ENCODE data around the gene CEMIP2.

Gene CEMIP2

DNA sequence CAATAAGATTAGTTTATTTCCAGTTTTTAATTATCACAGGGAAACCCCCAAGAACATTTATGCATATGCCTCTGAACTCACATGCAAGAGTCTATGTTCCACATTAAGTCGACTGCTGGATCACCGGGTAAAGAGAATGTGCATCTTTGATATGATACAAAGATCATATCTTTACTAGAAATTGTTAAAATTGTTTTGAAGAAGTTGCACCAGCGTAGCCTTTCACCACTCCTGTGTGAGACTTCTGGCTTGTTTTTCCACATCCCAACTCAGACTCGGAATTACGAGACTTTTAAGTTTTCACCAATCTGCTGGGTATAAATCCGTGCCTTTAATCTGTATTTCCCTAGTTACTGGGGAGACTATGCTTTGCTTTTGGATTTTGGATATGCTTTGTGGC lies 113.2 kb downstream of the CEMIP2 start:
- Histone ChIP-seq H3K4me3 (ENCODE audit: severe bottlenecking) (no peak overlapping the region), H3K4me1 (ENCODE audit: insufficient read depth, poor library complexity, severe bottlenecking) (no peaks in the 10 kb centered on the region), H3K9me3 (ENCODE audit: severe bottlenecking) (no peaks in the 10 kb centered on the region), H3K27me3 (ENCODE audit: insufficient read depth, poor library complexity, severe bottlenecking) (no peaks in the 10 kb centered on the region), H3K36me3 (ENCODE audit: low read depth) (no peaks in the 10 kb centered on the region), H3K27ac (ENCODE audit: poor library complexity, severe bottlenecking) (no peak overlapping the region)
- ATAC-seq (ENCODE audit: low read depth) (no peak), DNase-seq (ENCODE audit: low spot score) (no peak)
- TF ChIP-seq, protein P1, sequence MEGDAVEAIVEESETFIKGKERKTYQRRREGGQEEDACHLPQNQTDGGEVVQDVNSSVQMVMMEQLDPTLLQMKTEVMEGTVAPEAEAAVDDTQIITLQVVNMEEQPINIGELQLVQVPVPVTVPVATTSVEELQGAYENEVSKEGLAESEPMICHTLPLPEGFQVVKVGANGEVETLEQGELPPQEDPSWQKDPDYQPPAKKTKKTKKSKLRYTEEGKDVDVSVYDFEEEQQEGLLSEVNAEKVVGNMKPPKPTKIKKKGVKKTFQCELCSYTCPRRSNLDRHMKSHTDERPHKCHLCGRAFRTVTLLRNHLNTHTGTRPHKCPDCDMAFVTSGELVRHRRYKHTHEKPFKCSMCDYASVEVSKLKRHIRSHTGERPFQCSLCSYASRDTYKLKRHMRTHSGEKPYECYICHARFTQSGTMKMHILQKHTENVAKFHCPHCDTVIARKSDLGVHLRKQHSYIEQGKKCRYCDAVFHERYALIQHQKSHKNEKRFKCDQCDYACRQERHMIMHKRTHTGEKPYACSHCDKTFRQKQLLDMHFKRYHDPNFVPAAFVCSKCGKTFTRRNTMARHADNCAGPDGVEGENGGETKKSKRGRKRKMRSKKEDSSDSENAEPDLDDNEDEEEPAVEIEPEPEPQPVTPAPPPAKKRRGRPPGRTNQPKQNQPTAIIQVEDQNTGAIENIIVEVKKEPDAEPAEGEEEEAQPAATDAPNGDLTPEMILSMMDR (IDR thresholded peaks at IDR 0.05; ENCODE audit: poor library complexity, severe bottlenecking): no peak

DNA sequence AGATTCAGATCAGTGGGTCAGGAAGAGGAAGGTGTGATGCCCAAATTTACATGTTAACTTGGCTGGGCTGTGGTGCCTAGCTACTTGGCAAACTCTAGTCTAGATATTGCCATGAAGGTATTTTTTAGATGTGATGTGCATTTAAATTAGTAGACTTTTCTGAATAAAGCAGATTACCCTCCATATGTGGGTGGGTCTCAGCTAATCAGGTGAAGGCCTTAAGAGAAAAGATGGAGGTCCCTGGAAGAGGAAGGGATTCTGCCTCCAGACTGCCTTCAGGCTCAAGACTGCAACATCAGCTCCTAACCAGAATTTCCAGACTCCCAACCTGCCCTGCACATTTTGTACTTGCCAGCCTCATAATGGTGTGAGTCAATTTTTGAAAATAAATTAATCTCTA lies 115.8 kb downstream of the CEMIP2 start:
- Histone ChIP-seq H3K27ac (ENCODE audit: poor library complexity, severe bottlenecking) (no peak overlapping the region), H3K4me3 (ENCODE audit: severe bottlenecking) (no peak overlapping the region), H3K36me3 (ENCODE audit: low read depth) (no peaks in the 10 kb centered on the region), H3K27me3 (ENCODE audit: insufficient read depth, poor library complexity, severe bottlenecking) (no peaks in the 10 kb centered on the region), H3K9me3 (ENCODE audit: severe bottlenecking) (no peaks in the 10 kb centered on the region), H3K4me1 (ENCODE audit: insufficient read depth, poor library complexity, severe bottlenecking) (peaks cover 2% of the 10 kb centered on the region)
- ATAC-seq (ENCODE audit: low read depth) (no peak), DNase-seq (ENCODE audit: low spot score) (no peak)
- TF ChIP-seq, protein P1 (IDR thresholded peaks at IDR 0.05; ENCODE audit: poor library complexity, severe bottlenecking): no peak

DNA sequence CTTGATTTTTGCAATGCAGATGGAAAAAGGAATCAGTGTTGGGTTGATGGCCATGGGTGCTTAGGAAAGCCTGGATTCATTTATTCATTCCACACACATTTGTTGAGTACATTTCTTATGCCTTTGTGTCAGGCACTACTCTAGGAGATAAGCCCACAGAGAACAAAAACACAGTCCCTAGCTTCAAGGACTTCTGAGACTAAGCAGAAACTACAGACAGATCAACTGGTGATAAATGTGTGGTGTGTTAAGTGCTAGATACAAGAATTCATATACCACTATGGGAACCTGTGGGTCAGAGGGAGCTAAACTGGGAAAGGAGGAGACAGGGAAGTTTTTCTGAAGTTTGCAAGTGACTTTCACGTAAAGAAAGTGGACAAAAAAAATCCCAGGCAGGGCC lies 119.9 kb downstream of the CEMIP2 start:
- H3K9me3 ChIP-seq (ENCODE audit: severe bottlenecking): no peaks in the 10 kb centered on the region
- no peak for DNase-seq (ENCODE audit: low spot score)
- H3K27me3 ChIP-seq (ENCODE audit: insufficient read depth, poor library complexity, severe bottlenecking): no peaks in the 10 kb centered on the region
- peaks cover 11% of the 10 kb centered on the region for H3K4me1 ChIP-seq (ENCODE audit: insufficient read depth, poor library complexity, severe bottlenecking)
- H3K27ac ChIP-seq (ENCODE audit: poor library complexity, severe bottlenecking): no peak overlapping the region
- H3K4me3 ChIP-seq (ENCODE audit: severe bottlenecking): no peak overlapping the region
- H3K36me3 ChIP-seq (ENCODE audit: low read depth): no peaks in the 10 kb centered on the region
- TF ChIP-seq, protein P1 (IDR thresholded peaks at IDR 0.05; ENCODE audit: poor library complexity, severe bottlenecking): no peak
- no peak for ATAC-seq (ENCODE audit: low read depth)

DNA sequence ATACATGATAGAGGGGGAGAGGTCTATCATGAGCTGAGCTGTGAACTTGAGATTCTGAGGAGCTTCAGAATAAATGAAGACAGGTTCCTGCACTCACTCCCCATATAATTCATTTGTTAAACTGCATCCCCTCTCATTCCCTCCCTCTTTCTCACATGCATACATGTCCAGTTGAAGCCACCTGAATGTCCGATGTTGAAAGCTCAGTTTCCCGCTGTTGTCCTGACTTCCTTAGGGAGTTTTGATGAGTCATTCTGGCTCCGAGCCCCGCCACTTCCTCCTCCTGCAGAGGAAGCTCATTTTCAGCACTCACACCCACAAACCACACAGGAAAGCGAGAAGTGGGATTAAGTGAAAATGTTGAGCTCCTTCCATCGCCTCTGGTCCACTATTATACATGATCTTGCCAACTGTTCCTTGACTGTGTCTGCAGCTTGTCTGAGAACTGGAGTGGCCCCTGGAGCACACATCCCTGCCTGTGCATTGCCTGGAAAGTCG lies 121.2 kb downstream of the CEMIP2 start:
- DNase-seq (ENCODE audit: low spot score) (peak; percentile 61), ATAC-seq (ENCODE audit: low read depth) (peak; percentile 78)
- H3K4me1 ChIP-seq (ENCODE audit: insufficient read depth, poor library complexity, severe bottlenecking): peaks cover 17% of the 10 kb centered on the region
- H3K36me3 ChIP-seq (ENCODE audit: low read depth): no peaks in the 10 kb centered on the region
- H3K9me3 ChIP-seq (ENCODE audit: severe bottlenecking): no peaks in the 10 kb centered on the region
- H3K27ac ChIP-seq (ENCODE audit: poor library complexity, severe bottlenecking): peak overlapping the region; percentile 37
- no peaks in the 10 kb centered on the region for H3K27me3 ChIP-seq (ENCODE audit: insufficient read depth, poor library complexity, severe bottlenecking)
- TF ChIP-seq, protein P1 (IDR thresholded peaks at IDR 0.05; ENCODE audit: poor library complexity, severe bottlenecking): no peak
- H3K4me3 ChIP-seq (ENCODE audit: severe bottlenecking): no peak overlapping the region

DNA sequence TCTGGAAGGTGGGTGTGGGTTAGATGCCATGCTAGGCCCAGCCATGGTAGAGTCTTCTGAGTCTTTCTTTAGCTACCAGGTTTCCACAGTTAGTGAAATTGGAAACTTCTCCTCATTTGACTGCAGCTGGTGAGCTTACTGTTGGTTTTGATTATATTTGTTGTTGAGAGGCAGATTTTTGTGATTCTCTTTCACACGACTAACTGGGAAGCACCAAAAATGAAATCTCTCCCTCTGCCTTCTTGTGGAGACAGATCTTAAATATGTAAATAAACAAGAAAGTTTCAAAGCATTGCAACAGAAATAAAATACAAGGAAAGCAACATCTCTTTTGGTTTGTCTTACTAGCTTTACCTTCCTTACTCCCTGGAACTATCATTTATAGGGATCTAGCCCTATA lies 122.2 kb downstream of the CEMIP2 start:
- H3K4me1 ChIP-seq (ENCODE audit: insufficient read depth, poor library complexity, severe bottlenecking): peaks cover 17% of the 10 kb centered on the region
- ATAC-seq (ENCODE audit: low read depth) (no peak), DNase-seq (ENCODE audit: low spot score) (no peak)
- no peaks in the 10 kb centered on the region for H3K36me3 ChIP-seq (ENCODE audit: low read depth)
- no peak overlapping the region for H3K4me3 ChIP-seq (ENCODE audit: severe bottlenecking)
- no peaks in the 10 kb centered on the region for H3K9me3 ChIP-seq (ENCODE audit: severe bottlenecking)
- H3K27me3 ChIP-seq (ENCODE audit: insufficient read depth, poor library complexity, severe bottlenecking): no peaks in the 10 kb centered on the region
- H3K27ac ChIP-seq (ENCODE audit: poor library complexity, severe bottlenecking): no peak overlapping the region
- TF ChIP-seq, protein P1 (IDR thresholded peaks at IDR 0.05; ENCODE audit: poor library complexity, severe bottlenecking): no peak
